ENCODE data around the gene RPS8. TPM values are rescaled to one million over a fixed set of nuclear protein-coding genes. Genes with fewer than 3 reads are reported as not detected.
"Not testable (repeated sequence)": the region's sequence is repeated elsewhere in the genome, so short reads cannot be mapped to it uniquely, and the experiment has no call there.

The RPS8 gene
- total RNA-seq, 1 donor from 2014 or later: 1,557 TPM

GRCh38 chr1:44802306-44803061 lies 27.1 kb downstream of the RPS8 start:
- peak in 1 of 2 donors; percentile 52 for DNase-seq (ENCODE audit: low read depth in 2 of 2)

- DNase-seq (ENCODE audit: low read depth in 2 of 2): no peak
Observed at GRCh38 chr1:44803062-44803311, 27.6 kb downstream of the RPS8 start.

GRCh38 chr1:44803312-44804095 lies 28.2 kb downstream of the RPS8 start:
- peak in 1 of 2 donors; percentile 31 for DNase-seq (ENCODE audit: low read depth in 2 of 2)

GRCh38 chr1:44805311-44806024 lies 30.1 kb downstream of the RPS8 start:
- no peak for DNase-seq (ENCODE audit: low read depth in 2 of 2)

- no peak for DNase-seq (ENCODE audit: low read depth in 2 of 2)
Observed at GRCh38 chr1:44806025-44806703, 30.8 kb downstream of the RPS8 start.

- DNase-seq (ENCODE audit: low read depth in 2 of 2): no peak
Observed at GRCh38 chr1:44806704-44807363, 31.5 kb downstream of the RPS8 start, which contains the start of gene DYNLT4. TSS of gene DYNLT4 (minus strand) at chr1:44807351. CDS start at chr1:44806668, 683 bp downstream.

- DNase-seq (ENCODE audit: low read depth in 2 of 2): peak; percentile 100
Observed at GRCh38 chr1:44807364-44808062, 32.2 kb downstream of the RPS8 start.

GRCh38 chr1:44808063-44808937 lies 33.0 kb downstream of the RPS8 start, which contains the start of gene BTBD19:
TSS of gene BTBD19 (plus strand) at chr1:44808523. CDS start at chr1:44808821, 298 bp downstream.
- peak; percentile 94 to 95 for DNase-seq (ENCODE audit: low read depth in 2 of 2)

GRCh38 chr1:44808938-44809917 lies 33.9 kb downstream of the RPS8 start:
- peak; percentile 63 to 84 for DNase-seq (ENCODE audit: low read depth in 2 of 2)

GRCh38 chr1:44810101-44810761 lies 34.9 kb downstream of the RPS8 start:
- peak; percentile 41 to 53 for DNase-seq (ENCODE audit: low read depth in 2 of 2)

GRCh38 chr1:44810762-44811105 lies 35.4 kb downstream of the RPS8 start:
- not testable (repeated sequence) for DNase-seq (ENCODE audit: low read depth in 2 of 2)

GRCh38 chr1:44811234-44811633 lies 35.9 kb downstream of the RPS8 start:
- DNase-seq (ENCODE audit: low read depth in 2 of 2): no peak

GRCh38 chr1:44812822-44813543 lies 37.6 kb downstream of the RPS8 start:
- no peak for DNase-seq (ENCODE audit: low read depth in 2 of 2)

GRCh38 chr1:44815926-44816325 lies 40.6 kb downstream of the RPS8 start:
- not testable (repeated sequence) for DNase-seq (ENCODE audit: low read depth in 2 of 2)

- DNase-seq (ENCODE audit: low read depth in 2 of 2): no peak
Observed at GRCh38 chr1:44817307-44817706, 42.0 kb downstream of the RPS8 start.

GRCh38 chr1:44817771-44818495 lies 42.6 kb downstream of the RPS8 start:
- DNase-seq (ENCODE audit: low read depth in 2 of 2): no peak
